IMR-90 (cell line): ENCODE data around the gene ANKRD31.
"Not testable (repeated sequence)": the region's sequence is repeated elsewhere in the genome, so short reads cannot be mapped to it uniquely, and the experiment has no call there.

Experiments
- BHLHE40 ChIP-seq: fragments of 150-350 bp; IDR thresholded peaks from 2 replicates; pipeline ENCODE4 v1.6.1; 2016; ENCODE audit warnings: mild to moderate bottlenecking, low read depth, low read length
- CEBPB ChIP-seq: IDR thresholded peaks from 2 replicates; pipeline ENCODE4 v1.6.1; 2012; ENCODE audit warnings: low read depth, low read length, improper control_type of control experiment
- CHD1 ChIP-seq: IDR thresholded peaks from 2 replicates; pipeline ENCODE4 v1.6.1; 2012; ENCODE audit warnings: low read depth, low read length, improper control_type of control experiment
- CTCF ChIP-seq: conservative IDR thresholded peaks from 2 replicates; pipeline ENCODE4 v1.5.1; 2012; ENCODE audit warnings: mild to moderate bottlenecking, low read depth, low read length, improper control_type of control experiment
- FOS ChIP-seq: fragments of 150-350 bp; IDR thresholded peaks from 2 replicates; pipeline ENCODE4 v1.6.1; 2016; ENCODE audit warnings: low read depth, low read length
- MAFK ChIP-seq: IDR thresholded peaks from 2 replicates; pipeline ENCODE4 v1.6.1; 2012; ENCODE audit warnings: low read depth, low read length, improper control_type of control experiment
- MAZ ChIP-seq: IDR thresholded peaks from 2 replicates; pipeline ENCODE4 v1.6.1; 2012; ENCODE audit warnings: low read depth, mild to moderate bottlenecking, low read length, improper control_type of control experiment, moderate library complexity, borderline replicate concordance
- MXI1 ChIP-seq: IDR thresholded peaks from 2 replicates; pipeline ENCODE4 v1.6.1; 2012; ENCODE audit warnings: low read depth, mild to moderate bottlenecking, low read length, moderate library complexity, borderline replicate concordance
- POLR2A ChIP-seq: IDR thresholded peaks from 2 replicates; pipeline ENCODE4 v1.6.1; 2012; ENCODE audit warnings: mild to moderate bottlenecking, low read depth, low read length
- RCOR1 ChIP-seq: IDR thresholded peaks from 2 replicates; pipeline ENCODE4 v1.6.1; 2012; ENCODE audit warnings: mild to moderate bottlenecking, low read length, improper control_type of control experiment; ENCODE audit not compliant: insufficient replicate concordance
- RFX5 ChIP-seq: IDR thresholded peaks from 2 replicates; pipeline ENCODE4 v1.8.0; 2012; ENCODE audit warnings: low read depth, mild to moderate bottlenecking, low read length, moderate library complexity
- SMC3 ChIP-seq: fragments of 150-350 bp; IDR thresholded peaks from 2 replicates; pipeline ENCODE4 v1.6.1; 2016; ENCODE audit warnings: low read depth, mild to moderate bottlenecking, antibody characterized with exemption, low read length, moderate library complexity
- USF2 ChIP-seq: fragments of 150-350 bp; IDR thresholded peaks from 2 replicates; pipeline ENCODE4 v1.6.1; 2017; ENCODE audit warnings: mild to moderate bottlenecking, antibody characterized with exemption, low read length, low read depth
- TF ChIP-seq, protein P1 (sequence below): fragments of 150-350 bp; IDR thresholded peaks from 2 replicates; pipeline ENCODE4 v1.6.1; 2016; ENCODE audit warnings: low read depth, mild to moderate bottlenecking, low read length, moderate library complexity, borderline replicate concordance

DNA sequence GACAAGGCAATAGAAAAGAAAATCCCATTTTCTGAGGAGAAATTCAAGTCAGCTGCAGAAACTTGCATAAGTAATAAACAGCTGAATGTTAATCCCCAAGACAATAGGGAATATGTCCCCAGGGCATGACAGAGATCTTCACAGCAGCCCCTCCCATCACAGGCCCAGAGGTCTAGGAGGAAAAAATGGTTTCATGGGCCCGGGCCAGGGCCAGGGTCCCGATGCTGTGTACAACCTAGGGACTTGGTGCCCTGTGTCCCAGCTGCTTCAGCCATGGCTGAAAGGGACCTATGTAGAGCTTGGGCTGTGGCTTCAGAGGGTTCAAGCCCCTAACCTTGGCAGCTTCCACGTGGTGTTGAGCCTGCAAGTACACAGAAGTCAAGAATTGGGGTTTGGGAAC lies 75.2 kb downstream of the ANKRD31 start:
- TF ChIP-seq POLR2A, CTCF, USF2, BHLHE40, CEBPB, RCOR1, FOS, MAFK, MXI1, MAZ, CHD1, SMC3, RFX5: not testable (repeated sequence)
- TF ChIP-seq, protein P1, sequence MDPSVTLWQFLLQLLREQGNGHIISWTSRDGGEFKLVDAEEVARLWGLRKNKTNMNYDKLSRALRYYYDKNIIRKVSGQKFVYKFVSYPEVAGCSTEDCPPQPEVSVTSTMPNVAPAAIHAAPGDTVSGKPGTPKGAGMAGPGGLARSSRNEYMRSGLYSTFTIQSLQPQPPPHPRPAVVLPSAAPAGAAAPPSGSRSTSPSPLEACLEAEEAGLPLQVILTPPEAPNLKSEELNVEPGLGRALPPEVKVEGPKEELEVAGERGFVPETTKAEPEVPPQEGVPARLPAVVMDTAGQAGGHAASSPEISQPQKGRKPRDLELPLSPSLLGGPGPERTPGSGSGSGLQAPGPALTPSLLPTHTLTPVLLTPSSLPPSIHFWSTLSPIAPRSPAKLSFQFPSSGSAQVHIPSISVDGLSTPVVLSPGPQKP, result not testable (repeated sequence)
